ENCODE results near the gene NEK6. TPM values are rescaled to one million over a fixed set of nuclear protein-coding genes. Genes with fewer than 3 reads are reported as not detected.

Gene NEK6
- total and polyA plus RNA-seq, 2 of the 8 experiments (the other 6 are each of a cell fraction or from before 2014, with no cell fraction given), result 17.7 to 19.7 TPM

GRCh38 chr9:124291801-124292396 lies 34.1 kb downstream of the NEK6 start (continued):
- TF ChIP-seq CTBP2 (IDR thresholded peaks at IDR 0.05; ENCODE audit: borderline replicate concordance, insufficient read depth, insufficient read length, low read length) (no peak), KDM5A (IDR thresholded peaks at IDR 0.05; ENCODE audit: low read length) (no peak), NANOG (IDR thresholded peaks at IDR 0.05; ENCODE audit: insufficient read depth, low read depth, low read length, poor library complexity, severe bottlenecking) (no peak), USF2 (IDR thresholded peaks at IDR 0.05; ENCODE audit: low read length) (no peak), CBX8 (IDR thresholded peaks at IDR 0.05; ENCODE audit: borderline replicate concordance, low read depth, low read length) (no peak), CHD1 (IDR thresholded peaks at IDR 0.05; ENCODE audit: low read depth, low read length) (no peak)

All from H1 (cell line).